ENCODE data around the gene PRDM8. TPM values are rescaled to one million over a fixed set of nuclear protein-coding genes. Genes with fewer than 3 reads are reported as not detected.

PRDM8 gene
- total RNA-seq, 4 donors from 2014 or later, result 0.11 to 6.1 (median 1.2) TPM

DNA sequence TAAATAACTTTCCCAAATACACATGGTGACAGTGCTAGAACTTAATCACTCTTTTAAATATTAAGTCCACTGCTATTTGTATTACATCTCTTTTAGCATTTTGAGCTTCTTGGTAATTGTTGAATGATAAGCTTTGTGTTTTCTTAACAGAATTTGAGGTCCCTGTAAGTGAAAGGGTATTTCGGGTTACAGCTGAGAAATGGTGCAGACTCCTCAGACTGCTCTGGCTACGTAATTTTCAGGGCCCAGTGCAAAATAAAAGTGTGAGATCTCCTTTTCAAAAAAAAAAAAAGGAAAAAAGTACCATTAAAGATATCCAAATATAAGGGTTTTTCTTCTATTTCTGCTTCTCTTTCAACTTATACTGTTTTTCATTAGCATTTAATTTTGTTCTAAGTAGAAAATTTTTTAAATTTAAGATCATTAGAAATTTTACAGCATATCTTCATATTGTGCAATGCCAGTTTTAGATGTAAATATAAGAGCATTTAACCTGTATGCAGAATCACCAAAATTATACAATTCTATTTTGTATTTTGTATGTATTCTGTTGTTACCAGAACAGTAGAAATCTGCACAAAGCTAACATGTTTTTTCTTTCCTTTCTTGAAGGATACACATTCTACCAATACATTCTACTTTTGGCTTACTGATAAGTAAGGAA is 35.5 kb downstream of the PRDM8 start:
- intact Hi-C loops (cut with DNase I), result no loop called here
- Histone ChIP-seq H3K4me3 (no peak overlapping the region), H3K27ac (no peak overlapping the region), H3K36me3 (no peaks in the 10 kb centered on the region), H3K9me3 (no peaks in the 10 kb centered on the region), H3K4me1 (no peaks in the 10 kb centered on the region), H3K27me3 (peaks cover 0 to 30% (median 0%) of the 10 kb centered on the region in 4 donors)
- 84 to 93% methylated on average over 2 of the region's 2 CpGs for WGBS, 2 donors
- no peak for DNase-seq
- TF ChIP-seq POLR2A (IDR thresholded peaks at IDR 0.05), result no peak

- no peak for DNase-seq
- WGBS, 2 donors, result 83 to 85% methylated on average over 4 of the region's 4 CpGs
- TF ChIP-seq, protein P1, sequence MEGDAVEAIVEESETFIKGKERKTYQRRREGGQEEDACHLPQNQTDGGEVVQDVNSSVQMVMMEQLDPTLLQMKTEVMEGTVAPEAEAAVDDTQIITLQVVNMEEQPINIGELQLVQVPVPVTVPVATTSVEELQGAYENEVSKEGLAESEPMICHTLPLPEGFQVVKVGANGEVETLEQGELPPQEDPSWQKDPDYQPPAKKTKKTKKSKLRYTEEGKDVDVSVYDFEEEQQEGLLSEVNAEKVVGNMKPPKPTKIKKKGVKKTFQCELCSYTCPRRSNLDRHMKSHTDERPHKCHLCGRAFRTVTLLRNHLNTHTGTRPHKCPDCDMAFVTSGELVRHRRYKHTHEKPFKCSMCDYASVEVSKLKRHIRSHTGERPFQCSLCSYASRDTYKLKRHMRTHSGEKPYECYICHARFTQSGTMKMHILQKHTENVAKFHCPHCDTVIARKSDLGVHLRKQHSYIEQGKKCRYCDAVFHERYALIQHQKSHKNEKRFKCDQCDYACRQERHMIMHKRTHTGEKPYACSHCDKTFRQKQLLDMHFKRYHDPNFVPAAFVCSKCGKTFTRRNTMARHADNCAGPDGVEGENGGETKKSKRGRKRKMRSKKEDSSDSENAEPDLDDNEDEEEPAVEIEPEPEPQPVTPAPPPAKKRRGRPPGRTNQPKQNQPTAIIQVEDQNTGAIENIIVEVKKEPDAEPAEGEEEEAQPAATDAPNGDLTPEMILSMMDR (IDR thresholded peaks at IDR 0.05), result no peak
- TF ChIP-seq POLR2A (IDR thresholded peaks at IDR 0.05), result no peak
- no peak overlapping the region for H3K4me3 ChIP-seq
- H3K36me3 ChIP-seq, result no peaks in the 10 kb centered on the region
- intact Hi-C loops (cut with DNase I), result no loop called here
- no peaks in the 10 kb centered on the region for H3K9me3 ChIP-seq
- H3K4me1 ChIP-seq, result no peaks in the 10 kb centered on the region
- no peak overlapping the region for H3K27ac ChIP-seq
- peaks cover 0 to 35% (median 0%) of the 10 kb centered on the region in 4 donors for H3K27me3 ChIP-seq
Observed at GRCh38 chr4:80233390-80233789, 36.1 kb downstream of the PRDM8 start.

- Histone ChIP-seq H3K27ac (no peak overlapping the region), H3K36me3 (no peaks in the 10 kb centered on the region), H3K27me3 (peaks cover 0 to 29% (median 0%) of the 10 kb centered on the region in 4 donors), H3K4me1 (no peaks in the 10 kb centered on the region), H3K9me3 (no peaks in the 10 kb centered on the region), H3K4me3 (no peak overlapping the region)
- 88 to 97% methylated on average over 1 of the region's 1 CpG for WGBS, 2 donors
- intact Hi-C loops (cut with DNase I), result no loop called here
- no peak for TF ChIP-seq POLR2A (IDR thresholded peaks at IDR 0.05)
- TF ChIP-seq, protein P1 (IDR thresholded peaks at IDR 0.05), result no peak
- DNase-seq, result no peak
Observed at GRCh38 chr4:80235451-80235850, 38.1 kb downstream of the PRDM8 start.

GRCh38 chr4:80237992-80238391 is 40.7 kb downstream of the PRDM8 start:
- 23 to 45% methylated on average over 6 of the region's 6 CpGs for WGBS, 2 donors
- peaks cover 0 to 33% (median 0%) of the 10 kb centered on the region in 4 donors for H3K27me3 ChIP-seq
- H3K27ac ChIP-seq, result no peak overlapping the region
- H3K36me3 ChIP-seq, result no peaks in the 10 kb centered on the region
- DNase-seq, result no peak
- intact Hi-C loops (cut with DNase I), result no loop called here
- TF ChIP-seq, protein P1 (IDR thresholded peaks at IDR 0.05), result no peak
- no peak for TF ChIP-seq POLR2A (IDR thresholded peaks at IDR 0.05)
- H3K4me1 ChIP-seq, result no peaks in the 10 kb centered on the region
- no peak overlapping the region for H3K4me3 ChIP-seq
- H3K9me3 ChIP-seq, result no peaks in the 10 kb centered on the region

- Histone ChIP-seq H3K36me3 (no peaks in the 10 kb centered on the region), H3K4me3 (no peak overlapping the region), H3K4me1 (no peaks in the 10 kb centered on the region), H3K27ac (no peak overlapping the region), H3K9me3 (no peaks in the 10 kb centered on the region), H3K27me3 (peaks cover 0 to 43% (median 0%) of the 10 kb centered on the region in 4 donors)
- DNase-seq, result no peak
- TF ChIP-seq POLR2A (IDR thresholded peaks at IDR 0.05), result no peak
- TF ChIP-seq, protein P1 (IDR thresholded peaks at IDR 0.05), result no peak
- WGBS, 2 donors, result 88 to 91% methylated on average over 3 of the region's 3 CpGs
- intact Hi-C loops (cut with DNase I), result no loop called here
Observed at GRCh38 chr4:80239480-80240150, 42.3 kb downstream of the PRDM8 start.

Data from esophagus squamous epithelium (tissue), 5 donors.